Measurements from ENCODE around the gene SP4.

SP4 gene

DNA sequence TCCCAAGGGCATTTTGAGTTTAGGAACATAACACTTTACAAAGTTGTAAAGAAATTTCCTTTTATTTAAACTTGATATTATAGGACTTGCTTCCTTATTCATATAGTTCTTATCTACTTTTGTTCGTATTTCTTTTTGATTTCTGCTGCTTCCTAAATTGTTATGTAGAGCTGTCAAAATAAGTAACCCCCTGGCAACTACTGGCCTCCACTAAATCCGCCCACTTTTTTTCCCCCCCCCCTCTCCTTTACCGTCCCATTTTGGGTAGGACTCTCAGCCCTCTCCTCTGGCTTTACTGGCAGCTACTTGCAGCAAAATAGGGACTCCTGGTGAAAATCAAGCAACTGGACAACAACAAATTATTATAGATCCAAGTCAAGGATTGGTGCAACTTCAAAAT lies 1.1 kb downstream of the SP4 start (continued):
- TF ChIP-seq RARB (CRISPR knock-in tag; IDR thresholded peaks at IDR 0.05) (no peak), GLIS3 (CRISPR knock-in tag; IDR thresholded peaks at IDR 0.05) (no peak), BACH2 (CRISPR knock-in tag; IDR thresholded peaks at IDR 0.05; ENCODE audit: borderline replicate concordance) (no peak), CSDC2 (CRISPR knock-in tag; IDR thresholded peaks at IDR 0.05) (no peak), TOX (CRISPR knock-in tag; IDR thresholded peaks at IDR 0.05; ENCODE audit: borderline replicate concordance) (no peak), ZC3H10 (CRISPR knock-in tag; IDR thresholded peaks at IDR 0.05) (no peak), TCF4 (CRISPR knock-in tag; IDR thresholded peaks at IDR 0.05; ENCODE audit: borderline replicate concordance) (no peak)

- no peak for ATAC-seq
- TF ChIP-seq, protein P1, sequence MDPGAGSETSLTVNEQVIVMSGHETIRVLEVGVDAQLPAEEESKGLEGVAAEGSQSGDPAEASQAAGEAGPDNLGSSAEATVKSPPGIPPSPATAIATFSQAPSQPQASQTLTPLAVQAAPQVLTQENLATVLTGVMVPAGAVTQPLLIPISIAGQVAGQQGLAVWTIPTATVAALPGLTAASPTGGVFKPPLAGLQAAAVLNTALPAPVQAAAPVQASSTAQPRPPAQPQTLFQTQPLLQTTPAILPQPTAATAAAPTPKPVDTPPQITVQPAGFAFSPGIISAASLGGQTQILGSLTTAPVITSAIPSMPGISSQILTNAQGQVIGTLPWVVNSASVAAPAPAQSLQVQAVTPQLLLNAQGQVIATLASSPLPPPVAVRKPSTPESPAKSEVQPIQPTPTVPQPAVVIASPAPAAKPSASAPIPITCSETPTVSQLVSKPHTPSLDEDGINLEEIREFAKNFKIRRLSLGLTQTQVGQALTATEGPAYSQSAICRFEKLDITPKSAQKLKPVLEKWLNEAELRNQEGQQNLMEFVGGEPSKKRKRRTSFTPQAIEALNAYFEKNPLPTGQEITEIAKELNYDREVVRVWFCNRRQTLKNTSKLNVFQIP (CRISPR knock-in tag; IDR thresholded peaks at IDR 0.05; ENCODE audit: borderline replicate concordance, low read depth) = no peak
- TF ChIP-seq ZFP3 (CRISPR knock-in tag; IDR thresholded peaks at IDR 0.05) = no peak
- no peak for TF ChIP-seq SNAI2 (CRISPR knock-in tag; IDR thresholded peaks at IDR 0.05)
- TF ChIP-seq ZNF8 (CRISPR knock-in tag; IDR thresholded peaks at IDR 0.05) = no peak
- no peak for TF ChIP-seq PPARA (CRISPR knock-in tag; IDR thresholded peaks at IDR 0.05; ENCODE audit: borderline replicate concordance)
- TF ChIP-seq, protein P2, sequence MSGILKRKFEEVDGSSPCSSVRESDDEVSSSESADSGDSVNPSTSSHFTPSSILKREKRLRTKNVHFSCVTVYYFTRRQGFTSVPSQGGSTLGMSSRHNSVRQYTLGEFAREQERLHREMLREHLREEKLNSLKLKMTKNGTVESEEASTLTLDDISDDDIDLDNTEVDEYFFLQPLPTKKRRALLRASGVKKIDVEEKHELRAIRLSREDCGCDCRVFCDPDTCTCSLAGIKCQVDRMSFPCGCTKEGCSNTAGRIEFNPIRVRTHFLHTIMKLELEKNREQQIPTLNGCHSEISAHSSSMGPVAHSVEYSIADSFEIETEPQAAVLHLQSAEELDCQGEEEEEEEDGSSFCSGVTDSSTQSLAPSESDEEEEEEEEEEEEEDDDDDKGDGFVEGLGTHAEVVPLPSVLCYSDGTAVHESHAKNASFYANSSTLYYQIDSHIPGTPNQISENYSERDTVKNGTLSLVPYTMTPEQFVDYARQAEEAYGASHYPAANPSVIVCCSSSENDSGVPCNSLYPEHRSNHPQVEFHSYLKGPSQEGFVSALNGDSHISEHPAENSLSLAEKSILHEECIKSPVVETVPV (CRISPR knock-in tag; IDR thresholded peaks at IDR 0.05) = no peak
- TF ChIP-seq OSR1 (CRISPR knock-in tag; IDR thresholded peaks at IDR 0.05) = no peak
These were observed 2.1 kb downstream of the SP4 start for GRCh38 chr7:21429786-21430574.

- no peak for ATAC-seq
- TF ChIP-seq GLIS3 (CRISPR knock-in tag; IDR thresholded peaks at IDR 0.05) (no peak), ZC3H10 (CRISPR knock-in tag; IDR thresholded peaks at IDR 0.05) (no peak), SNAI2 (CRISPR knock-in tag; IDR thresholded peaks at IDR 0.05) (no peak)
- TF ChIP-seq, protein P3, sequence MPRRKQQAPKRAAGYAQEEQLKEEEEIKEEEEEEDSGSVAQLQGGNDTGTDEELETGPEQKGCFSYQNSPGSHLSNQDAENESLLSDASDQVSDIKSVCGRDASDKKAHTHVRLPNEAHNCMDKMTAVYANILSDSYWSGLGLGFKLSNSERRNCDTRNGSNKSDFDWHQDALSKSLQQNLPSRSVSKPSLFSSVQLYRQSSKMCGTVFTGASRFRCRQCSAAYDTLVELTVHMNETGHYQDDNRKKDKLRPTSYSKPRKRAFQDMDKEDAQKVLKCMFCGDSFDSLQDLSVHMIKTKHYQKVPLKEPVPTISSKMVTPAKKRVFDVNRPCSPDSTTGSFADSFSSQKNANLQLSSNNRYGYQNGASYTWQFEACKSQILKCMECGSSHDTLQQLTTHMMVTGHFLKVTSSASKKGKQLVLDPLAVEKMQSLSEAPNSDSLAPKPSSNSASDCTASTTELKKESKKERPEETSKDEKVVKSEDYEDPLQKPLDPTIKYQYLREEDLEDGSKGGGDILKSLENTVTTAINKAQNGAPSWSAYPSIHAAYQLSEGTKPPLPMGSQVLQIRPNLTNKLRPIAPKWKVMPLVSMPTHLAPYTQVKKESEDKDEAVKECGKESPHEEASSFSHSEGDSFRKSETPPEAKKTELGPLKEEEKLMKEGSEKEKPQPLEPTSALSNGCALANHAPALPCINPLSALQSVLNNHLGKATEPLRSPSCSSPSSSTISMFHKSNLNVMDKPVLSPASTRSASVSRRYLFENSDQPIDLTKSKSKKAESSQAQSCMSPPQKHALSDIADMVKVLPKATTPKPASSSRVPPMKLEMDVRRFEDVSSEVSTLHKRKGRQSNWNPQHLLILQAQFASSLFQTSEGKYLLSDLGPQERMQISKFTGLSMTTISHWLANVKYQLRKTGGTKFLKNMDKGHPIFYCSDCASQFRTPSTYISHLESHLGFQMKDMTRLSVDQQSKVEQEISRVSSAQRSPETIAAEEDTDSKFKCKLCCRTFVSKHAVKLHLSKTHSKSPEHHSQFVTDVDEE (CRISPR knock-in tag; IDR thresholded peaks at IDR 0.05) = no peak
These were observed 2.7 kb downstream of the SP4 start for GRCh38 chr7:21430575-21430954.

GRCh38 chr7:21443149-21443841 lies 15.4 kb downstream of the SP4 start:
- no peak for TF ChIP-seq ISL1 (CRISPR knock-in tag; IDR thresholded peaks at IDR 0.05)
- TF ChIP-seq ZFP3 (CRISPR knock-in tag; IDR thresholded peaks at IDR 0.05) = no peak
- TF ChIP-seq ESRRG (CRISPR knock-in tag; IDR thresholded peaks at IDR 0.05) = no peak
- TF ChIP-seq PATZ1 (CRISPR knock-in tag; IDR thresholded peaks at IDR 0.05; ENCODE audit: borderline replicate concordance) = no peak
- TF ChIP-seq ZFP30 (CRISPR knock-in tag; IDR thresholded peaks at IDR 0.05) = no peak
- TF ChIP-seq, protein P3 (CRISPR knock-in tag; IDR thresholded peaks at IDR 0.05) = no peak
- TF ChIP-seq, protein P2 (CRISPR knock-in tag; IDR thresholded peaks at IDR 0.05) = no peak
- TF ChIP-seq GLIS3 (CRISPR knock-in tag; IDR thresholded peaks at IDR 0.05) = no peak
- no peak for TF ChIP-seq TOX (CRISPR knock-in tag; IDR thresholded peaks at IDR 0.05; ENCODE audit: borderline replicate concordance)
- no peak for TF ChIP-seq OSR1 (CRISPR knock-in tag; IDR thresholded peaks at IDR 0.05)
- TF ChIP-seq TCF4 (CRISPR knock-in tag; IDR thresholded peaks at IDR 0.05; ENCODE audit: borderline replicate concordance) = no peak
- ATAC-seq = no peak

Data from SK-N-SH treated with all-trans-retinoic acid at 6 μM for 48 hours (cell line).